NCI-H2107 (cell line): ENCODE results near the gene MEGF8.

Experiments used
- DNase-seq: peaks from one replicate; lab custom pipeline; 2025; lab: John Stamatoyannopoulos, UW

MEGF8 gene

GRCh38 chr19:42287017-42287826 is 38.2 kb upstream of the MEGF8 start:
- DNase-seq, result no peak

- DNase-seq, result no peak
Observed at GRCh38 chr19:42287827-42288107, 37.7 kb upstream of the MEGF8 start.

DNA sequence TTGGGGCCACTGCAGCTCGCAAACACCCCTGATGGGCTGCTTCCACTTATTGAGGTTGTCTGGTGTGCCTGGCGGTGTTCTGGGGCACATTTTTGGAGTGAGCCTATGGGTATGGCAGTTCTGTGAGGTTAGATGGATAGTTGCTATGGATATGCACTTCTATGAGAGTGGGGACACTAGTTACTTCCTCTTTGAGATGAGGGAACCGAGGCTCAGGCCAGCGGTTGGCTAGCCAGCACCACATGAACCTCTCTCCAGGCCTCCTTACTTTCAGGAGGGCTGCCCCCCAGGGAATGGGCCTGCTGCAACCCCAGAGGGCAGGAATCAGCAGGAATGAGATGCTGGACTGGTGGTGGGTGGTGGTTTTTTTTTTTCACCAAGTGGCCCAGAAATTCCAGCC is 37.0 kb upstream of the MEGF8 start:
- DNase-seq, result no peak

DNA sequence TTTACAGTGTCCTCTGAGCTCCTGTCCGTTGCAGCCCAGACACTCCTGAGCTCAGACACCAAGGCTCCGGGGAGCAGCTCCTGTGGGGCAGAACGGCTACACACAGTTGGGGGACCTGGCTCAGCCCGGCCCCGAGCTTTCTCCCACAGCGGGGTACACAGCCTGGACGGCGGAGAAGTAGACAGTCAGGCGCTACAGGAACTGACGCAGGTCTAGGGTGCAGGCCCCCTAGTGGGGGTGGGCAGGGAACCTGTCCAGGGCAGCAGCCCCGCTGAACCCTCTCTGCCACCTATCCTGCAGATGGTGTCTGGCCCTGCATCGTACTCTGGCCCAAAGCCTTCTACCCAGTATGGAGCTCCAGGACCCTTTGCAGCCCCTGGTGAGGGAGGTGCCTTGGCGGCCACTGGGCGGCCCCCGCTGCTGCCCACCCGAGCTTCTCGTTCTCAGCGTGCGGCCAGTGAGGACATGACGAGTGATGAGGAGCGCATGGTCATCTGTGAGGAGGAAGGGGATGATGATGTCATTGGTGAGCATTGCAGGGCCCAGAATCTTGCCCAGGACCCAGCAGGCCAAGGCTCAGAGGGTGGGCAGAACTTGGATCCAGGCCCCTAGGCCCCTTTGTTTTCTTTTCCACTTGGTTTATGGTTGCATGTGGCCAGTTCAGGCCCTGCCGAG is 36.4 kb upstream of the MEGF8 start:
- no peak for DNase-seq

- DNase-seq, result no peak
Observed at GRCh38 chr19:42289556-42290041, 35.8 kb upstream of the MEGF8 start.

DNA sequence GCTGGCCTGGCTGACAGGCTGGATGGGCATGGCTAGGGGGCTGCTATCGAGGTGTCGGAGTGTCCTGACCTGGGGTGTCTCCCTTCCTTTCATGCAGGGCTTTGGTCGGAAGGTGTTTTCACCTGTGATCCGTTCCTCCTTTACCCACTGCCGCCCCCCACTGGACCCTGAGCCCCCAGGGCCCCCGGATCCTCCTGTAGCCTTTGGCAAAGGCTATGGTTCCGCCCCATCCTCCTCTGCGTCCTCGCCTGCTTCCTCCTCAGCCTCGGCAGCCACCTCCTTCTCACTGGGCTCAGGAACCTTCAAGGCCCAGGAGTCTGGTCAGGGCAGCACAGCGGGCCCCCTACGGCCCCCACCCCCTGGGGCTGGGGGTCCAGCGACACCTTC is 35.3 kb upstream of the MEGF8 start:
- no peak for DNase-seq

DNA sequence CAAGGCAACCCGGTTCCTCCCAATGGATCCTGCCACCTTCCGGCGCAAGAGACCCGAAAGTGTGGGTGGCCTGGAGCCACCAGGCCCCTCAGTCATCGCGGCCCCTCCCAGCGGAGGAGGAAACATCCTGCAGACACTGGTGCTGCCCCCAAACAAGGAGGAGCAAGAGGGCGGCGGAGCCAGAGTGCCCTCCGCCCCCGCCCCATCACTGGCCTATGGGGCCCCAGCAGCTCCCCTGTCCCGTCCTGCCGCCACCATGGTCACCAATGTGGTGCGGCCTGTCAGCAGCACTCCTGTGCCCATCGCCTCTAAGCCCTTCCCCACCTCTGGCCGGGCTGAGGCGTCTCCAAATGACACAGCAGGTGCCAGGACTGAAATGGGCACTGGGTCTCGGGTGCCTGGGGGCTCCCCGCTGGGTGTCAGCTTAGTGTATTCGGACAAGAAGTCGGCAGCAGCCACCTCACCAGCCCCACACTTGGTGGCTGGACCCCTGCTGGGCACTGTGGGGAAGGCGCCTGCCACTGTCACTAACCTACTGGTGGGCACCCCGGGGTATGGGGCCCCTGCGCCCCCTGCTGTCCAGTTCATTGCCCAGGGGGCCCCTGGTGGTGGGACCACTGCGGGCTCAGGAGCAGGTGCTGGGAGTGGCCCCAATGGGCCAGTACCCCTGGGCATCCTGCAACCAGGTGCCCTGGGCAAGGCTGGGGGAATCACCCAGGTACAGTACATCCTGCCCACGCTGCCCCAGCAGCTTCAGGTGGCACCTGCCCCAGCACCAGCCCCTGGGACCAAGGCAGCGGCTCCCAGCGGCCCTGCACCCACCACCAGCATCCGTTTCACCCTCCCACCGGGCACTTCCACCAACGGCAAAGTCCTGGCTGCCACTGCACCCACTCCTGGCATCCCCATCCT is 34.7 kb upstream of the MEGF8 start:
- DNase-seq, result no peak

GRCh38 chr19:42291435-42291810 is 34.0 kb upstream of the MEGF8 start:
- no peak for DNase-seq

GRCh38 chr19:42292042-42292960 is 33.1 kb upstream of the MEGF8 start:
- DNase-seq, result no peak

GRCh38 chr19:42292963-42293362 is 32.5 kb upstream of the MEGF8 start:
- no peak for DNase-seq

DNA sequence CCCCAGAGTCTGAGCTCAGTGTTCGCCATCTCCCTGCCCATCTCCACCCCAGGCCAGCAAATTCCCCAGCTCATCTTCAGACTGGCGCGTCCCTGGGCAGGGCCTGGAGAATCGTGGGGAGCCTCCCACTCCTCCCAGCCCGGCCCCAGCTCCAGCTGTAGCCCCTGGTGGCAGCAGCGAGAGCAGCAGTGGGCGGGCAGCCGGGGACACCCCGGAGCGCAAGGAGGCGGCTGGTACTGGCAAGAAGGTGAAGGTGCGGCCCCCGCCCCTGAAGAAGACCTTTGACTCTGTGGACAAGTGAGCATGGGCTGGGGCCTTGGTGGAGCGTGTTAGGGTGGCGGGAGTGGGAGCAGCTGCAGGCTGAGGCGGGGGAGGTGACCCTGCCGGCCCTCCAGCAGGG is 31.9 kb upstream of the MEGF8 start:
- no peak for DNase-seq

DNA sequence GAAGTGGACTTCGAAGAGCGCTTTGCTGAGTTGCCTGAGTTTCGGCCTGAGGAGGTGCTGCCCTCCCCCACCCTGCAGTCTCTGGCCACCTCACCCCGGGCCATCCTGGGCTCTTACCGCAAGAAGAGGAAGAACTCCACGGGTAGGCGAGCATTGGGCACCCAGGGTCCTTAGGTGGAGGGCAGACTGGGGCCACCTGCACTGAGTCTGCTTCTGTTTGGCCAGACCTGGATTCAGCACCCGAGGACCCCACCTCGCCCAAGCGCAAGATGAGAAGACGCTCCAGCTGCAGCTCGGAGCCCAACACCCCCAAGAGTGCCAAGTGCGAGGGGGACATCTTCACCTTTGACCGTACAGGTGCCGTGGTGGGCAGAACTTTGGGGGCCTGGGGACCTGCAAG is 31.5 kb upstream of the MEGF8 start:
- no peak for DNase-seq

DNA sequence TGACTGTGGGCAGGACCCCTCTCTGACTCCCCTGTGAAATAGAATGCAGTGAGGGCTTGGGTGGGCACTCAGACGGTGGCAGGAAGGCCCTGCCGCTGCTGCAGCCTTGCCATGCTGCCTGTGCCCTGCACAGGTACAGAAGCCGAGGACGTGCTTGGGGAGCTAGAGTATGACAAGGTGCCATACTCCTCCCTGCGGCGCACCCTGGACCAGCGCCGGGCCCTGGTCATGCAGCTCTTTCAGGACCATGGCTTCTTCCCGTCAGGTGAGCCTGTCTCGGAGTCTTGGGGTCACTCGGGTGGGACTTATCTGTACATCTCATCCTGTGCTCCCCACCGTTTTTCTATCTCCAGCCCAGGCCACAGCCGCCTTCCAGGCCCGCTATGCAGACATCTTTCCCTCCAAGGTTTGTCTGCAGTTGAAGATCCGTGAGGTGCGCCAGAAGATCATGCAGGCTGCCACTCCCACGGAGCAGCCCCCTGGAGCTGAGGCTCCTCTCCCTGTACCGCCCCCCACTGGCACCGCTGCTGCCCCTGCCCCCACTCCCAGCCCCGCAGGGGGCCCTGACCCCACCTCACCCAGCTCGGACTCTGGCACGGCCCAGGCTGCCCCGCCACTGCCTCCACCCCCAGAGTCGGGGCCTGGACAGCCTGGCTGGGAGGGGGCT is 30.8 kb upstream of the MEGF8 start:
- DNase-seq, result no peak

DNA sequence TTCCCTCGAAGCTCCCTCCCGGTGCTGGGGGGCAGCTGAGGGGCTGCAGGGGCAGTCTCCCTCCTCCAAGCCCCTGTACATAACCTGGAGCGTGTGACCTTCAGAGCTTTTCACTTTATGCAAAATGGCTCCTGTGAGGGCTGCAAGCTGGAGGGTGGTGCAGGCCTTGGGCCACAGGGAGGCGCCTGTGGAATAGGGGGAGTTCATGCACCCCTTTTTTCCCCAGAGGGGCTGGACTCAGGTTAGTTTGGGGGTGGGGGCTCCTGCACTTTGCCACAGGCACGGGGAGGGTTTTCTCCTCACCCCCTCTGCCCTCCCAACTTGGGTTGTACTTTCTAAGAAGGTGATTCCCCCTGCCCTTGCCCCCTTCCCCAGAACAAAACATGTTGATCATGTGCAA is 30.1 kb upstream of the MEGF8 start:
- DNase-seq, result no peak

GRCh38 chr19:42295831-42296525 is 29.5 kb upstream of the MEGF8 start:
- DNase-seq, result peak; percentile 39

DNA sequence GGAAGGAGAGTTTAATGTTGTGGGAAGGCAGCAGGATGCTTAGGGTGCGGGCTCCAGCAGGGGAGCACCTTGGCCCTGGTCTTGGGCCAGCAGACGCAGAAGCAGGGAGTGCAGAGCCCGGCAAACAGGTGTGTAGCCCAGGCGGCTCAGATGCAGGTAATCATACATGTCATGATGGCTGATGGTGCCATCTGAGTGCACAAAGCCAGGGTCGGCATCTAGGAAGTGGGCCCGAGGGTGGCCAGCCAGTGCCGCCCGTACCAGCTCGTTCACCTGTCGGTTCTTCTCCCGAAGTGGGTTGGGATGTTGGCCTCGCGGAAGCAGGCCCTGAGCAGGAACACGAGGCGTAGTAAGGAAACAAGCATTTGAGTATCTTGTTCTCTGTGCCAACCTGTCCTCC is 28.4 kb upstream of the MEGF8 start:
- DNase-seq, result no peak

GRCh38 chr19:42301646-42302203 is 23.7 kb upstream of the MEGF8 start, which contains the start of gene PRR19:
PRR19 (plus strand) TSS chr19:42302132; CDS start chr19:42309585, 7,453 bp downstream.
- no peak for DNase-seq

DNA sequence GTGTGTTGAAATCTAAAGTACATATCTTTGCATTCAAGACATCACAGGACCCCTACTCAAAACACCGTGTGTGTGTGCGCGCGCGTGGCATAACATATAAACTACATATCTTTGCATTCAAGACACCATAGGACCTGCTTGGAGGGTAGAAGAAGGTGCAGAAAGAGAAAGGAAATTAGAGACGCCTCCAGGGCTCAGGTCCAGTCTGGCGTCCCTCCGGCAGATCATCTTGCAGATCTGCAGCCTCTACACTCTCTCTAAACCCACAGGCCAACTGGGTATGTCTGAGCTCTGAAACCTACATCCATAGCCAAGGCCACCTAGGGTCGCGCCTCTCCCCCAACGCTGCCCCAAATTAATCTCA is 22.4 kb upstream of the MEGF8 start:
- DNase-seq, result no peak

DNA sequence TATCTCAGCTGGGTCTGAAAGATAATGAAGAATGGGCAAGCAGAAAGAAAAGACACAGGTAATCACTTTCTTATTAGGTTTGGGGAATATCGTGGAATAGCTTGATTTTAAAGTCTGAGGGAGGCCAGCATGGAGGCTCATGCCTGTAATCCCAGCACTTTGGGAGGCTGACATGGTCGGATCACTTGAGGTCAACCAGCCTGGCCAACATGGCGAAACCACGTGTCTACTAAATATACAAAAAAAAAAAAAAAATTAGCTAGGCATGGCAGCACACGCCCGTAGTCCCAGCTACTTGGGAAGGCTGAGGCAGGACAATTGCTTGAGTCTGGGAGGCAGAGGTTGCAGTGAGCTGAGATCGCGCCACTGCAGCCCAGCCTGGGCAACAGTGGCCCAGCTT is 21.6 kb upstream of the MEGF8 start:
- DNase-seq, result no peak

DNA sequence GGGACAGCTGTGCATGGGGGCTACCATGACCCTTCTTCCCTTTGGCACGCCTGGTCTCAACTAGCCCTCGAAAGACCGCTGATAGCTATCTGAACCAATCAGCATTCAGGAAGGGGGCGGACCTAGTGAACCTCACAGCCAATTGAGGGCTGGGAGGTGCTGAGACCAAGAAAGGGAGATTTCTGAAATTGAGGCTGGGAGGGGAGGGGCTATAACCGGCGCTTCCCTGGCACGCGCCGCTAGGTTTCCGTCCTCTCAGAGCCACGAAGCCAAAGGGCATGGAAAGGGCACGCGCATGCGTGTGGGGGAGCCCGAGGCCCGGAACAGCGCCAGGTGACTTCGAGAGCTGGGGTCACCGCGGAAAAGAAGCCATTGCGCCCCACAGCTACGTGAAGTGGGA is 18.8 kb upstream of the MEGF8 start:
- no peak for DNase-seq
